OCI-M2 (cell line): ENCODE results near the gene VGLL1.

Source experiments
- DNase-seq: peaks from one replicate; lab custom pipeline; 2025; ENCODE audit not compliant: unreplicated experiment; lab: John Stamatoyannopoulos, UW

The VGLL1 gene

DNA sequence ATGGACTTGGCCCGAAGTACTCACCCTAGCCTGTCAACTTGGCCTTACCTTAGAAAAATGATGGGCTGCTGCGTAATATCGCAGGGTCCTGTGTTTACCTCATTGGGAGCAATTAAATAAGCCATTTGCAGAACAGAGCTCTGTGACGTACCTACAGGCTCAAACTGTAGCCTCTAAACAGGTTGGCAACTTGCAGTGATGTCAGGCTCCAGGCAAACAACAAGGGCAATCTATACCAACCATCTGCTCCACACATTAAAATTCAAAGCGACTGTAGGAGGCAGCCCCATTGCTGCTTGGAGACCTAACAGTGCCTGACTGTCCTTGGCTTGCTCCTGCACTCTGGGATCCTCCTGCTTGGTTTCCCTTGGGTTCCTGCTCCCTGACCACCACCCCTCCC lies 17.2 kb downstream of the VGLL1 start:
- DNase-seq, result no peak

DNA sequence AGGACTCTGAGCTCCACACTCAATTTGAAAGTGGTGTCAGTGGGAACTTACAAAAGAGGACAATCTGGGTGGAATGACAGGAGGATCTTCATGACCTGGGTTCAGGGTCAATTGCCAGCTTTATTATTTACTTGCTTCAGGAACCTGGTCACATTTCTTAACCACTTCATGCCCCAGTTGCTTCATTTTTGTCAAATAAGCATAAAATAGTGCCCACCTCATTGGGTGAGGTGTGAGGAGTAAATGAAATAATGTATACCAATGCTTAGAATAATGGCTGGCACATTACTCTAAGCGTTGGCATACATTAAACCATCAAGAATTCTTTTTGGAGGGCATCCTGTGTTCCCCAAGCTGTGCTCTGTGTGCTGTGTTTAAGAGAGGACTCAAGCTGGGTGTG lies 19.4 kb downstream of the VGLL1 start:
- DNase-seq, result no peak

DNA sequence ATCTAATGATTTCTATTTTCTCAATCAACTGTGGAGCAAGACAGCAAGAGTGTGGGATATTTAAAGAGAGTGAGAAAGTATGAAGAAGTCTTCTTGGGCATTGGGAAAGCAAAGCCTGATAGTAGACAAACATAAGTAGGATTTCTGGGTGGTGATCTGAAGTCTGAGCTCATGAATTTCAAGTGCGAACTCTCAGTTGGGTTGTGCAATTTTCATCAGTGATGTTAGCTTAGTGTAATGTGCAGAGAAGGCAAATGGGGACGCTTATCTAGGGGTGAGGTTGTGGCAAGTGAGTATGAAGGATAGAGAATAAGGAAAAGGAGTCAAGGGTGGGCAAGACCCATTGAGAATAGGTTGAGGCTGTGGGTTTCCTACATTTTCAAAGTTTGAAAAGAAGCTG lies 23.7 kb downstream of the VGLL1 start:
- no peak for DNase-seq

DNA sequence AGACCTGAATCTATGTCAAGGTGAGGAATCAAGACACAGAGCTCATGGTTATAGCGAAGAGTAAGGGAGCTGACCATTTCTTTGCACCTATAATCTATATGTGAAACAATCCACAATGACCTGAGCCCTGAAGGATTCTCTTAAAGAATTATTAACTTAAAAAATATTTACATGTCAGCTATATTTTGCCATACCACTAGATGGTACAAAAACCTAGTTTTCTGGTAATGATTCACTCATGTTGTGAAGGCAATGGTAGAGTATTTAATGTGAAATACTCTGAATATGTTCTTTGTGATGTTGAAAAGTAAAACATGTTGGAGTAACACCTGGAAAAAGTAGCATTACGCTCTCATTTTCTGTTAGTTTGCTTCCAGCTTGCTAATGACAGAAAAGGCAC lies 40.0 kb downstream of the VGLL1 start:
- no peak for DNase-seq

DNA sequence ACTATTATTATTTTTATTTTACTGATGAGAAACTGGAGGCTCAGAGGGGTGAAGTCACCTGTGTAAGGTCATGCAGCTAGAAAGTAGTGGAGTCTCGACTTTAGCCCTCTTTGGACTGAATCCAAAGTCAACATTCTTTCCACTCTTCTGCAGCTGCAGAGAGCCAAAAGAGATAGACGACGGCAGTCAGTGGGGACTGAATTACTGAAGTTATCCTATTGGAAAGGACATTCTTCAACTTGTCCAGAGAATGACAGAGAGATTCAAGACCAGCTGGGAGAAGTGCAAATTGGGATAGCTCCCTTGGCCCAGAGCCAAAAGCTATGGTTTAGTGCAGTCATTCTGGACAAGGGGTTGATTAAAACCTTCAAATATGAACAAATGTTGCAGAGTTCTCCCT lies 42.5 kb downstream of the VGLL1 start:
- no peak for DNase-seq

DNA sequence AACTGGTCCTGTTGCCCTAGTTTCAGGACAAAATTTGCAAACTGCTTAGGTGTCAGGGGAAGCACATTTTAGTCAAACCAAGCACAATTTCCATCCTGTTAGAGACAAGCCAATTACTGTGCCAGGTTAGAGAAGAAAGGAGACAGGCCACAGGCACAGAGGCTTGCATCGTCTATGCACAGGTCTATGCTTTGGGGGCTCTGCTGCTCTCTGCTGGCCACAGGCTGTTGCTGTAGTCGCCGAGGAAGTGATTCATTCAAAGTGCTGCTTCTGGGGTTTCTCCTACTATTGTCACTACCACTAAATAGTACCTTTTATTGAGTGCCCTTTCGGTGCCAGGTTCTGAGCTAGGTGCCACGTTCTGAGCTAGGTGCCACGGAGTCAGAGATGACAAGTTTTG lies 45.5 kb downstream of the VGLL1 start:
- no peak for DNase-seq

DNA sequence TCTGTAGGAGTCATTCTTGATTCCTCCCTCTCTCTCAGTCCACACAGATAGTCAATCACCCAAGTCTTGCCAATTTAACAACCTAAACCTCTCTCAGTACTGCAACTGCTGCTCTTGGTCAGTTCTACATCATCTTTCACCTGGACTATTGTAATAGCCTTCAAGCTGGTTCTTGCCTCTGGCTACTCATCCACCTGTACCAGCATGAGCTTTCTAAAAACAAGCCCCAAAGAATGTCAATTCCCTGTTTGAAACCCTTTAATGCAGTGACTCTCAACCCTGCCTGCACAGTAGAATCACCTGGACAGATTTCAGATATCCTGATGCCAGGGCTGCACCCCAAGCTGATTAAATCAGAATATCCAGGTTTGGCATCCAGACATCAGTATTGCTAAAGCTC lies 48.3 kb downstream of the VGLL1 start:
- no peak for DNase-seq

DNA sequence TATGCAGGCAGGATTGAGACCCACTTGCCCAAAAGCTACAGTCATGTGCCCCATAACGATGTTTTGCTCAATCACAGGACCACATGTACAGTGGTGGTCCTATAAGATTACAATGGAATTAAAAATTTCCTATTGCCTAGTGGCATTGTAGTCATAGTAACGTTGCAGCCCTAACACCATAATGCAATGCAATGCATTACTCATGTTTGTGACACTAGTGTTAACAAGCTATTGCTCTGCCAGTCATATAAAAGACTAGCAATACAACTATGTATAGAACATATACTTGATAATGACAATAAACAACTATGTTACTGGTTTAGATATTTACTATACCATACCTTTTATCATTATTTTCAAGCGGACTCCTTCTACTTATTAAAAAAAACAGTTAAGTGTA lies 50.6 kb downstream of the VGLL1 start:
- DNase-seq, result no peak

DNA sequence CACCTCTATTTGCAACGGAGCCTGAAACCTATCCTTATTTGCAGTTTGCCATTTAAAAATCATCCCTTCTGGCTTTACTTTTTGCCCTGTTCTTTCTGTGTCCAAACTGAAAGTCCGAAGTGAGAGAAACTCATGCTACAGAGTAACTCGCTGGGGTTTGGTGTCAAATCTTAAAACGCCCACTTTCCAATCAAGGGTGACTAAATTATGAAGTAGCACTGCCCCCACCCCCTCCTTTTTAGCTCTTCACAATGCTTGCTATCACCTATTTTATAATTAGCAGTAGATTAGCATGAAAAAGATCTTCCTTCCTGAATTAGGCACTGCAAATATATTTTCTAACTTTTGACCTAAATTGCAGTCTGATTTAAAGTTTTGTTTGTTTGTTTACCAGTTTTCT lies 52.5 kb downstream of the VGLL1 start:
- DNase-seq, result no peak

DNA sequence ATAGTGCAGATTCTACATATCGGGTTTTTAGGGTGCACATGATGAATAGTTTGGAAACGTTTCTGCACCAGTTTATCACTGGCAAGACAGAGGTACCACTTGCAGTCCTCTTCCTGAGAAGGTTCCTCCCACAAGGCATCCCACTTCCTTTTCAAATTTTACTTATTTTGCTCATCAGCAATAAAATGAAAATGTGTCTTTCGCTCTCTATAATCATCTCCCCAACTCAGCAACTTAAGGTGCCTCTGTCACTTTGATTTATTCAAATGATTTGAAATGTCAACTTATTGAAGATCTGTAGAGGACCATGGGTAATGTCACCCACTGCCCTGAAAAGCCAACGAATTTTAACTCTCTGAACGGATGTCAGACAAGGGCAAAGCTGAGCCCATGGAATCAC lies 53.2 kb downstream of the VGLL1 start:
- no peak for DNase-seq

DNA sequence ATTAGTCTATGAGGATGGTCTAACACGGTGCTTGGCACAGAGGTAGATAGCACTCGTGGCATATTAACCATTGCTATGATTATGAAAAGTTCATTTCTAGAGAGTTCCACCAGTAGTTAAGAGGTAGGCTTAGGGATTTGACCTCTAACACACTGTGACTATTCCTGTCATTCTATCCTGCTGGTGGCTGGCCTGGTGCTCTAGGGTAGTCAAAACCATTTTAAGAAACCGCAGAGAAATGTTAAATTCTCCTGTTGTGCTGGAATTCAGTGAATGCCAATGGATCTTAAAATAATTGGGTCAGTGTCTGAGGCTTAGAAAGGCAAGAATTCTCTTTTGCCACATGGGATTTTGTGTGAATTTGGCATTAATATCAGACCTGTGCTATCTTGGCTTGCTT lies 53.9 kb downstream of the VGLL1 start:
- no peak for DNase-seq

DNA sequence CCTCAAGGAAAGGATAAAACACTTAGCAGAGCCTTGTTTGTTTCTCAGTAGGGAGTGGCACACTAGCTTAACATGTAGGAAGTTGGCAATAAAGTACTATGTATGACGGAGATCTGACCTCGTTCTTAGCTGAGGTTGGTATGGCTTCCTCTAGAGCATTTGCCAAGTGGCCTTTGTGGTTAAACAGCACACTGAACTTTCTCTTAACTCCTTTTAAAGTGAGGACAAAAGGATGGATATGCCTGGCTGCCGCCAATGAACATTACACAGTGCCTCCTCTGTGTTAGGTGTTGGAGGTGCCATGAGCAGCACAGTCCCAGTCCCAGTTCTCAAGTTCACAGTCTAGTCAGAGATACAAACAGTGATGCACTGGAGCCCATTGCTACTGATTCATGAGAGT lies 54.4 kb downstream of the VGLL1 start:
- no peak for DNase-seq

DNA sequence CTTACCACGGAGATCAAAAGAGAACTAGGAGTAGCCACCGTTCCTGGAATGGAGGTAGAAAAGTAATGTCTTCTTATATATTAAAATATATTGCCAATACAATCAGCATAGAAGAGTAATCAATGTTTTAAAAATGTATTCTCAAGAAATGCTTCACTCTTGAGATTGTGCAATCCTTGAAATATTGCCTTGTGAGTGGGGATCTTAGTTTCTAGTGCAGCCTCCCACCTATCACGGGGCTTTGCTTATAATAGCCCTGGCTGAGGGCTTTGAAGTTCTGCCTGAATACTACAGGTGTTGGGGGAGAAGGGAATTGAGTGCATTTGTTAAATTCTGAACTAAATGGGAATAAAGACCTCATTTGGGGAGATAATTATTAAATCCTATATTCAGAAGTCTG lies 55.5 kb downstream of the VGLL1 start:
- no peak for DNase-seq

DNA sequence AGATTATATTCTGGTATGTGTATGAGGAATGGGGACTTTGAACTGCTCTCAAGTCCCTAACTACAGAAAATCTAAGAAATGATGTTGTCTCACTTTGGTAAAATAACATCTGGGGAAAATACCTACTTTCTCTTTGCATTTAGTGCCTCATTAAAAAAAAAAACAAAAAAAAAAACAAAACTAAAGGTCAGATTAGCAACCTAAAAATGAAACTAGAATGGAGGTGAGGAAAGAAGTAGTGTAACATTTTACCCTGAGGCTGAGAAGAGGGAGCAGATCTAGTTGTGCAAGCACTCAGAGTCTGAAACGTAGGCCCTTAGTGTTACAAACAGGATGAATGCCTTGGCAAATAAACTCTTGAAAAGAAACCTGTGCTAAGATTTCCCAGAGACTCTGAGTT lies 56.0 kb downstream of the VGLL1 start:
- DNase-seq, result no peak

DNA sequence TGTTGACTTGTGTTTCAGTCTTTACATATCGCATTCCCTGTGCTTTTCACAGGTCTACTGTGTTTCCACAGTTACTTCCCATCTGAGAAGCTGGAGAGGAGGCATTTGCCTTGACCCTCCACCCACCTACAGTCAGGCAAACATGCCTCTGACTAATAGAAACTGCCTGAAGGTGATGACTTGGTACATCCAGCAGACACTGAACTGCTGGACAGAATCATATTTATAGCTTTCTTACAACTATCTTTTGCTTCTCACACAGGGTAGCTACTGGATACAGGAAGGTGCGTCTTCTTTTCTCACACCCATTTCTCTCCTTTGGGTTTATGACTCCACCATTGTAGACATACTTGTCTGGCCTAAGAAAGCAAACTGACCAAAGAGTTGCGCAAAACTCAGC lies 58.0 kb downstream of the VGLL1 start:
- DNase-seq, result no peak

DNA sequence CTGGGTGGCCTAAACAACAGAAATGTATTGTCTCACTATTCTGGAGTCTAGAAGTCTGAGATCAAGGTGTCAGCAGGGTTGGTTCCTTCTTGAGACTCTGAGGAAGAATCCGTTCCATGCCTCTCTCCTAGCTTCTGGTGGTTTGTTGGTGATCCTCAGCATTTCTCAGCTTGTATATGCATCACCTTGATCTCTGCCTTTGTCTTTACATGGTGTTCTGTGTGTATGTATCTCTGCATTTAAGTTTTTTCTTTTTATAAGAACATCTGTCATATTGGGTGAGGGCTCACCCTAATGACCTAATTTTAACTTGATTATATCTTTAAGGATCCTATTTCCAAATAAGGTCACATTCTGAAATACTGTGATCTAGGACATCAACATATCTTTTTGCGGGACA lies 65.3 kb downstream of the VGLL1 start:
- no peak for DNase-seq

DNA sequence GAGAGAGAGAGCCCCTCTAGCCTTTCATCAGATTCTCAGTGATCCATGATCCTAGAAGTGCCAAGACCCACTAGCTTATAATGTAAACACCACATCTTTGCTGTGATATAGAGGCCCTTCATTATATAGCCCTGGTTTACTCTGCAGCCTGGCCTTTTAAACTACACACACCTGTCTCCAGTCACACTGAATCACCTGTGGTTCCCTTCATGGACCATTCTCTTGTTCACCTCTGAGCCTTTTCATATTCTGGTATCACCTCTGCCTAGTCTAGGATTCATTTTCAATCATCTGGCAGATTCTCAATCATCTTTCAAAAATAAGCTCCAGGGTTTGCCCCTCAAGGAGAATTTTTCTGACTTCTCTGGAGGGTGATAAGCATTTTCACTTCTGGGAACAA lies 65.9 kb downstream of the VGLL1 start:
- DNase-seq, result no peak

DNA sequence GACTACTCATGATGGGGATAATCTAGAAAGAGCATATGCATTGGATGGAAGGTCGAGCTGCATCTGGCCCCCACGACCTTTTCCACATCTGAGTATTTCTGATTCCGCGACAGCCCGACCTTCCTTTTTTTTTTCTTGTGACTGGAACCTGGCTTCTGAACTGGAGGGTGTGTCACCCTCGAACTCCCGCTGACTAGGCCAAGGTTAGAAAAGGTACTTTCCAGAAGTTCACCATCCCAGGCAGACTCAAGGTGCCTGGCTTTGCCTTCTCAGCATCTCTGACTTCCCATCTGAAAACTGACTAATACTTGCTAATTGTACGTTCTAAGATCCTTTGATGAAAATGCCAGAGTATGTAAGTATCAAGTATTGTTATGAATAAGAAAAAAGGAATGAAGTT lies 66.6 kb downstream of the VGLL1 start:
- DNase-seq, result no peak

DNA sequence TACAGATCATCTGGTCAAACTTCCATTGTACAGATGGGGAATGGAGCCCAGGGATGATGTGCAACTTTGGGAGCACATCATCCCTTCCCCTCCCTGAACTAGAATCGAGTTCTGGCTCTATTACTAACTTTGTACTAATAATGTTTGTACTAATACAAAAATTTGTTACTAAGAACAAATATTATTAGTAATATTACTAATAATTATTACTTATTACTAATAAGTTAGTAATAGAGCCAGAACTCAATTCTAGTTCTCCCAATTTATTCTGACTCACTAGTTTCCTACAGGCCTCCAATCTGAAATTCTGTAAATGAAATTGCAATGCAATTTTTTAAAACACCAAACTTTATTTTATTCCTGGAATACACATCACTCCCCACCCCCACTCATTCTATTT lies 68.0 kb downstream of the VGLL1 start:
- DNase-seq, result no peak
